Upper lobe of left lung (tissue), 6 donors: Measurements from ENCODE around the gene PRKACA. TPM values are rescaled to one million over a fixed set of nuclear protein-coding genes. Genes with fewer than 3 reads are reported as not detected.

Source experiments
- ATAC-seq, 2 donors: fragments of 200-7000 bp; cut with Tn5 transposase; one replicate each; pipeline ENCODE4 v1.9.1; 2022; ENCODE audit warnings: mild to moderate bottlenecking in 2 of 2, moderate library complexity in 2 of 2; ENCODE audit not compliant: low FRiP score in 2 of 2
- DNase-seq, 2 donors: peaks; one replicate each; pipeline ENCODE4 v3.0.0-alpha.2; 2019 to 2020
- H3K27ac ChIP-seq, 4 donors: fragments of 200-600 bp; sonication (generic); one replicate each; pipeline ENCODE4 v1.5.1; 2016 to 2019
- H3K27me3 ChIP-seq, 4 donors: fragments of 200-600 bp; sonication (generic); one replicate each; pipeline ENCODE4 v1.5.1; 2017 to 2019
- H3K36me3 ChIP-seq, 4 donors: fragments of 200-600 bp; sonication (generic); one replicate each; pipeline ENCODE4 v1.5.1; 2016 to 2019
- H3K4me1 ChIP-seq, 4 donors: fragments of 200-600 bp; sonication (generic); one replicate each; pipeline ENCODE4 v1.5.1; 2018 to 2019
- H3K4me3 ChIP-seq, 4 donors: fragments of 200-600 bp; sonication (generic); one replicate each; pipeline ENCODE4 v1.5.1; 2017 to 2019; ENCODE audit warnings: mild to moderate bottlenecking in 2 of 4, moderate library complexity in 1 of 4
- H3K9me3 ChIP-seq, 4 donors: fragments of 200-600 bp; sonication (generic); one replicate each; pipeline ENCODE4 v1.5.1; 2018 to 2019
- EP300 ChIP-seq, 4 donors: sonication (generic); formaldehyde crosslinking; IDR thresholded peaks; one replicate each; pipeline ENCODE4 v1.5.1; 2017; ENCODE audit warnings: antibody characterized with exemption in 4 of 4, control low read depth in 2 of 4
- POLR2A ChIP-seq, 4 donors: fragments of 450-650 bp; IDR thresholded peaks; one replicate each; pipeline ENCODE4 v1.5.1; 2016 to 2017; ENCODE audit warnings: antibody characterized with exemption in 4 of 4, mild to moderate bottlenecking in 2 of 4
- POLR2AphosphoS5 ChIP-seq, 2 donors: sonication (generic); formaldehyde crosslinking; IDR thresholded peaks; one replicate each; pipeline ENCODE4 v1.5.1; 2017; ENCODE audit warnings: antibody characterized with exemption in 2 of 2
- WGBS, 2 donors: methylation state at CpG; one replicate each; pipeline ENCODE4 v1.1.5; 2017 to 2018; 5-methylcytosine and 5-hydroxymethylcytosine counted together
- total RNA-seq, 6 donors: library from RNA; depleted of rRNA in 4 of 6; stranded (reverse); fragments of >200 nt in 4 of 6; gene quantifications; one replicate each; pipeline versions ENCODE4 v1.1.0 to v1.2.1, GENCODE V29; 2016 to 2021
- TF ChIP-seq, protein P1 (sequence below), 6 experiments: fragments of 450-650 bp in 4 of 6; fragments of 200-600 bp in 2 of 6; sonication (generic) in 2 of 6; IDR thresholded peaks; one replicate each; pipeline ENCODE4 v1.5.1; 2016 to 2019; ENCODE audit warnings: antibody characterized with exemption in 6 of 6
- donor health status: DM: no; HTN: no; CAD: no; lungs with moderate emphysema.
- donor health status: DM: no; HTN: yes; CAD: no; lungs with severe emphysema.

PRKACA gene
- total RNA-seq, 6 donors from 2014 or later: 24.1 to 107 (median 51.7) TPM

DNA sequence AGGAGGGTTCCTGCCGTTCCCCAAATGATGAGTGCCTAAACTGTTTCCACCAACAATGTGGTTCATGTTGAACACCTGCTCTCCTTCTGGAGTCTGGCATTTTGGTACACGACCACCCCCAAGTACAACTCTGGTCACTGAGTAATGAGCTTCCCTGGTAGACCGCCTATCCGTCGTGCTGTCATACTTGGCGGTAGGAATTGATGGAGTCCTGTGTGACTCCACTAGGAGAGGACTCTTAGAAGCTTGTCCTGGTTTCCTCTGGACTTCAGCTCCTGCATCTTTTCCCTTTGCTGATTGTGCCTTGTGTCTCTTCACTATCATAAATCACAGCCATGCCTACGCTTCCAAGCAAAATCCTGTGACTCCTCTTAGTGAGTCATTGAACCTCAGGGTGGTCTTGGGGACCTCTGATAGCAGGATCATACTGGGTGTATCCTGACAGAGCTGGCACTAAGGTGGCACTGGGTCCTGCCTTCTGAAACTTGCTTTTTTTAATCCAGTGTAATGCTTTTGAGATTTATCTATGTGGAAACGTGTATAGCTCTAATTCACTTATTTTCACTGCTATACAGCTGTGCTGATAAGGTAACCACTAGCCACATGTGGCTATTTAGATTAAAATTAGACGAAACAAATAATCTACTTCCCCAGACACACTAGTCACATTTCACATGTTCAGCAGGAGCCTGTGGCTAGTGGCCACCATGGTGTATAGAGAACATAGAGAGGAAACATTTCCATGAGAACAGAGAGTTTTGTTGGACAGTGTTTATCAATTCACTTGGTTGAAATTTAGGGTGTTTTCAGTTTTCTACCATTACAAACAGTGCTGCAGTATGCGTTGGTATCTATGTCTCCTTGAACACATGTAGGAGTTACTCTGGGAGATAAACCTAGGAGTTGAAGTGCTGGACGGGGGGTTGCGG lies 25.0 kb upstream of the PRKACA start:
- H3K27ac ChIP-seq: no peak overlapping the region
- WGBS, 2 donors: 90 to 92% methylated on average over 12 of the region's 12 CpGs
- ATAC-seq (no peak), DNase-seq (no peak)
- H3K4me3 ChIP-seq: no peak overlapping the region
- no peaks in the 10 kb centered on the region for H3K36me3 ChIP-seq
- H3K4me1 ChIP-seq: peaks cover 34 to 38% (median 35%) of the 10 kb centered on the region in 4 donors
- no peaks in the 10 kb centered on the region for H3K9me3 ChIP-seq
- no peaks in the 10 kb centered on the region for H3K27me3 ChIP-seq
- TF ChIP-seq, protein P1, sequence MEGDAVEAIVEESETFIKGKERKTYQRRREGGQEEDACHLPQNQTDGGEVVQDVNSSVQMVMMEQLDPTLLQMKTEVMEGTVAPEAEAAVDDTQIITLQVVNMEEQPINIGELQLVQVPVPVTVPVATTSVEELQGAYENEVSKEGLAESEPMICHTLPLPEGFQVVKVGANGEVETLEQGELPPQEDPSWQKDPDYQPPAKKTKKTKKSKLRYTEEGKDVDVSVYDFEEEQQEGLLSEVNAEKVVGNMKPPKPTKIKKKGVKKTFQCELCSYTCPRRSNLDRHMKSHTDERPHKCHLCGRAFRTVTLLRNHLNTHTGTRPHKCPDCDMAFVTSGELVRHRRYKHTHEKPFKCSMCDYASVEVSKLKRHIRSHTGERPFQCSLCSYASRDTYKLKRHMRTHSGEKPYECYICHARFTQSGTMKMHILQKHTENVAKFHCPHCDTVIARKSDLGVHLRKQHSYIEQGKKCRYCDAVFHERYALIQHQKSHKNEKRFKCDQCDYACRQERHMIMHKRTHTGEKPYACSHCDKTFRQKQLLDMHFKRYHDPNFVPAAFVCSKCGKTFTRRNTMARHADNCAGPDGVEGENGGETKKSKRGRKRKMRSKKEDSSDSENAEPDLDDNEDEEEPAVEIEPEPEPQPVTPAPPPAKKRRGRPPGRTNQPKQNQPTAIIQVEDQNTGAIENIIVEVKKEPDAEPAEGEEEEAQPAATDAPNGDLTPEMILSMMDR (IDR thresholded peaks at IDR 0.05): no peak
- TF ChIP-seq POLR2A (IDR thresholded peaks at IDR 0.05): no peak
- no peak for TF ChIP-seq EP300 (IDR thresholded peaks at IDR 0.05)
- TF ChIP-seq POLR2AphosphoS5 (IDR thresholded peaks at IDR 0.05): no peak

DNA sequence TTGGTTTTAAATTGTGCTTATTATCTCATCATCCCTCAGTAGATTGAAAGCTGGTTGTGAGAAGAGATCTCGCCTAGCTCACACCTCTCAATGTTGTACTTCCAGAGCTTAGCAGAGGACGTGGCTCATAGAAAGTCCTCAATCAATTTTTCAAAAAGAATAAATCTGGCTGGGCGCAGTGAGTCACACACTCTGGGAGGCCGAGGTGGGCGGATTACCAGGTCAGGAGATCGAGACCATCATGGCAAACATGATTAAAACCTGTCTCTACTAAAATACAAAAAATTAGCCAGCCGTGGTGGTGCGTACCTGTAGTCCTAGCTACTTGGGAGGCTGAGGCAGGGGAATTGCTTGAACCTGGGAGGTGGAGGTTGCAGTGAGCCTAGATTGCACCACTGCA lies 23.5 kb upstream of the PRKACA start:
- DNase-seq: no peak
- WGBS, 2 donors: 95% methylated on average over 8 of the region's 8 CpGs
- Histone ChIP-seq H3K36me3 (no peaks in the 10 kb centered on the region), H3K27ac (peak overlapping the region in 2 of 4 donors; percentile 94 to 96), H3K4me3 (no peak overlapping the region), H3K4me1 (peaks cover 36 to 41% (median 39%) of the 10 kb centered on the region in 4 donors), H3K9me3 (no peaks in the 10 kb centered on the region), H3K27me3 (no peaks in the 10 kb centered on the region)
- TF ChIP-seq EP300 (IDR thresholded peaks at IDR 0.05) (no peak), POLR2A (IDR thresholded peaks at IDR 0.05) (no peak), POLR2AphosphoS5 (IDR thresholded peaks at IDR 0.05) (no peak)
- TF ChIP-seq, protein P1 (IDR thresholded peaks at IDR 0.05): no peak
- ATAC-seq: no peak

GRCh38 chr19:14139944-14140343 lies 22.4 kb upstream of the PRKACA start:
- no peak overlapping the region for H3K4me3 ChIP-seq
- H3K27me3 ChIP-seq: no peaks in the 10 kb centered on the region
- WGBS, 2 donors: 35 to 37% methylated on average over 9 of the region's 9 CpGs
- H3K9me3 ChIP-seq: no peaks in the 10 kb centered on the region
- peak overlapping the region; percentile 41 to 96 (median 74) for H3K27ac ChIP-seq
- peaks cover 39 to 47% (median 42%) of the 10 kb centered on the region in 4 donors for H3K4me1 ChIP-seq
- no peaks in the 10 kb centered on the region for H3K36me3 ChIP-seq
- ATAC-seq (no peak), DNase-seq (peak in 1 of 2 donors; percentile 76)
- TF ChIP-seq POLR2AphosphoS5 (IDR thresholded peaks at IDR 0.05): no peak
- peak in 1 of 4 donors; percentile 18 for TF ChIP-seq EP300 (IDR thresholded peaks at IDR 0.05)
- TF ChIP-seq, protein P1 (IDR thresholded peaks at IDR 0.05): no peak
- TF ChIP-seq POLR2A (IDR thresholded peaks at IDR 0.05): no peak

- Histone ChIP-seq H3K4me1 (peaks cover 39 to 47% (median 42%) of the 10 kb centered on the region in 4 donors), H3K9me3 (no peaks in the 10 kb centered on the region), H3K27ac (peak overlapping the region; percentile 91 to 99 (median 95)), H3K4me3 (no peak overlapping the region), H3K27me3 (no peaks in the 10 kb centered on the region), H3K36me3 (no peaks in the 10 kb centered on the region)
- DNase-seq (peak in 1 of 2 donors; percentile 72), ATAC-seq (no peak)
- WGBS, 2 donors: 45 to 47% methylated on average over 9 of the region's 9 CpGs
- TF ChIP-seq POLR2AphosphoS5 (IDR thresholded peaks at IDR 0.05) (no peak), POLR2A (IDR thresholded peaks at IDR 0.05) (no peak), EP300 (IDR thresholded peaks at IDR 0.05) (no peak)
- TF ChIP-seq, protein P1 (IDR thresholded peaks at IDR 0.05): no peak
Observed at GRCh38 chr19:14138576-14139265, 21.2 kb upstream of the PRKACA start.
